ENCODE data around the gene TMEM45B. TPM values are rescaled to one million over a fixed set of nuclear protein-coding genes. Genes with fewer than 3 reads are reported as not detected.
"Not testable (repeated sequence)": the region's sequence is repeated elsewhere in the genome, so short reads cannot be mapped to it uniquely, and the experiment has no call there.

Gene TMEM45B
- total RNA-seq = not detected
- long read RNA-seq, donor 1 = 0 reads
- long read RNA-seq, donor 2 = 0 reads

GRCh38 chr11:129815596-129816461, at the start of gene TMEM45B:
Gene TMEM45B (plus strand): TSS chr11:129815848. CDS start chr11:129852483, 36,635 bp downstream.
- DNase-seq (ENCODE audit: low spot score) = no peak
- intact Hi-C loops (cut with DNase I) = no loop called here

GRCh38 chr11:129766898-129767604, 48.6 kb upstream of the TMEM45B start:
- no peak for DNase-seq (ENCODE audit: low spot score)
- intact Hi-C loops (cut with DNase I) = no loop called here

GRCh38 chr11:129767827-129768226, 47.8 kb upstream of the TMEM45B start:
- no peak for DNase-seq (ENCODE audit: low spot score)

GRCh38 chr11:129768356-129768755, 47.3 kb upstream of the TMEM45B start:
- DNase-seq (ENCODE audit: low spot score) = no peak
- intact Hi-C loops (cut with DNase I) = no loop called here

More at GRCh38 chr11:129767827-129768226, 47.8 kb upstream of the TMEM45B start:
- intact Hi-C loops (cut with DNase I) = no loop called here

GRCh38 chr11:129769059-129769458, 46.6 kb upstream of the TMEM45B start:
- DNase-seq (ENCODE audit: low spot score) = no peak
- intact Hi-C loops (cut with DNase I) = no loop called here

- no peak for DNase-seq (ENCODE audit: low spot score)
- intact Hi-C loops (cut with DNase I) = no loop called here
Measured at GRCh38 chr11:129770993-129771392, 44.7 kb upstream of the TMEM45B start.

- intact Hi-C loops (cut with DNase I); DNase-seq (ENCODE audit: low spot score): not testable (repeated sequence)
Measured at GRCh38 chr11:129771456-129771855, 44.2 kb upstream of the TMEM45B start.

- no peak for DNase-seq (ENCODE audit: low spot score)
- intact Hi-C loops (cut with DNase I) = no loop called here
Measured at GRCh38 chr11:129778877-129779276, 36.8 kb upstream of the TMEM45B start.

- intact Hi-C loops (cut with DNase I) = no loop called here
- no peak for DNase-seq (ENCODE audit: low spot score)
Measured at GRCh38 chr11:129779342-129779741, 36.3 kb upstream of the TMEM45B start.

GRCh38 chr11:129785383-129786111, 30.1 kb upstream of the TMEM45B start:
- intact Hi-C loops (cut with DNase I) = no loop called here

GRCh38 chr11:129786112-129786416, 29.6 kb upstream of the TMEM45B start:
- intact Hi-C loops (cut with DNase I); DNase-seq (ENCODE audit: low spot score): not testable (repeated sequence)

More at GRCh38 chr11:129785383-129786111, 30.1 kb upstream of the TMEM45B start:
- DNase-seq (ENCODE audit: low spot score) = no peak

GRCh38 chr11:129787532-129788155, 28.0 kb upstream of the TMEM45B start:
- intact Hi-C loops (cut with DNase I) = no loop called here
- no peak for DNase-seq (ENCODE audit: low spot score)

GRCh38 chr11:129788278-129788677, 27.4 kb upstream of the TMEM45B start:
- intact Hi-C loops (cut with DNase I) = no loop called here
- no peak for DNase-seq (ENCODE audit: low spot score)

GRCh38 chr11:129790106-129790505, 25.5 kb upstream of the TMEM45B start:
- intact Hi-C loops (cut with DNase I) = no loop called here
- no peak for DNase-seq (ENCODE audit: low spot score)

GRCh38 chr11:129791515-129791914, 24.1 kb upstream of the TMEM45B start:
- no peak for DNase-seq (ENCODE audit: low spot score)
- intact Hi-C loops (cut with DNase I) = no loop called here

- intact Hi-C loops (cut with DNase I) = no loop called here
- DNase-seq (ENCODE audit: low spot score) = no peak
Measured at GRCh38 chr11:129792663-129793062, 23.0 kb upstream of the TMEM45B start.

- no peak for DNase-seq (ENCODE audit: low spot score)
- intact Hi-C loops (cut with DNase I) = no loop called here
Measured at GRCh38 chr11:129795089-129795488, 20.6 kb upstream of the TMEM45B start.

GRCh38 chr11:129798212-129798611, 17.4 kb upstream of the TMEM45B start:
- no peak for DNase-seq (ENCODE audit: low spot score)
- intact Hi-C loops (cut with DNase I) = no loop called here

- intact Hi-C loops (cut with DNase I); DNase-seq (ENCODE audit: low spot score): not testable (repeated sequence)
Measured at GRCh38 chr11:129800162-129800561, 15.5 kb upstream of the TMEM45B start.
